ENCODE results near the gene C19orf85.

The C19orf85 gene

DNA sequence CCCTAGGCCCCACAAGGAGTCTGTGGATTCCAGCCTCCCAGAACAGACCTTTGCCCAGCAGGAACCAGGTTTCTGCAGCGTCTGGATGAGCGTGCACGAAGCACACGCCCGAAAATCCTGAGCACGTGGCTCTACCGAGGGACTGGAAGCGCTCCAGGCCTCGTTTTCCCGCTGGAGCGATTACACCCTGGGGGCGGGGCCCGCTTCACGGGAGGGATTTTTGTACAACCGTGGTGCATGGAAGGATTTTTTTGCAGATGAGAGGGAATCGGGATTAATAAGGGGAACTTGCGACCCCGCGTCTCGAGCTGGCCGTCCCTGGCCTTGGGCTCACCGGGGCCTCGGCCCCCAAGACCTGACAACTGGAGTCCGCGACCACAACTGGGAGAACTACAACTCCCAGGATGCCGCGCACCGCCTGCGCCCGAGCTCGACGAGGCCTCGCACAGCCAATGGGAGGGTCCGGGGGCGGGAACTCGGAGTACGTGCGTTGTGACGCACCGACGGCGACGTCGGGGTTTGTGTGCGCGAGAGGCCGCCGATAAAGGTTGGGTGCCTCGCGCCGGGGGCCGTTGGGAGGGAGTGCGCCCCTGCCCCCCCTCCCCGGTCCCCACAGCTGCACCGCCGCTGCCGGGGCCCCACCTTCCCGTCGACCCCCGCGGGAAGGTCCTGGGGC lies 11.7 kb upstream of the C19orf85 start, which contains the start of gene ZNF628:
Gene ZNF628 (plus strand): TSS at position 518 of the 676 bp plus-strand sequence. CDS start 3,294 bp downstream, outside the sequence.
- TF ChIP-seq ZNF274 (IDR thresholded peaks at IDR 0.05; ENCODE audit: low read depth, low read length), result no peak
- H3K4me3 ChIP-seq (ENCODE audit: low read length), result peak within 1 kb of the TSS; percentile 81

DNA sequence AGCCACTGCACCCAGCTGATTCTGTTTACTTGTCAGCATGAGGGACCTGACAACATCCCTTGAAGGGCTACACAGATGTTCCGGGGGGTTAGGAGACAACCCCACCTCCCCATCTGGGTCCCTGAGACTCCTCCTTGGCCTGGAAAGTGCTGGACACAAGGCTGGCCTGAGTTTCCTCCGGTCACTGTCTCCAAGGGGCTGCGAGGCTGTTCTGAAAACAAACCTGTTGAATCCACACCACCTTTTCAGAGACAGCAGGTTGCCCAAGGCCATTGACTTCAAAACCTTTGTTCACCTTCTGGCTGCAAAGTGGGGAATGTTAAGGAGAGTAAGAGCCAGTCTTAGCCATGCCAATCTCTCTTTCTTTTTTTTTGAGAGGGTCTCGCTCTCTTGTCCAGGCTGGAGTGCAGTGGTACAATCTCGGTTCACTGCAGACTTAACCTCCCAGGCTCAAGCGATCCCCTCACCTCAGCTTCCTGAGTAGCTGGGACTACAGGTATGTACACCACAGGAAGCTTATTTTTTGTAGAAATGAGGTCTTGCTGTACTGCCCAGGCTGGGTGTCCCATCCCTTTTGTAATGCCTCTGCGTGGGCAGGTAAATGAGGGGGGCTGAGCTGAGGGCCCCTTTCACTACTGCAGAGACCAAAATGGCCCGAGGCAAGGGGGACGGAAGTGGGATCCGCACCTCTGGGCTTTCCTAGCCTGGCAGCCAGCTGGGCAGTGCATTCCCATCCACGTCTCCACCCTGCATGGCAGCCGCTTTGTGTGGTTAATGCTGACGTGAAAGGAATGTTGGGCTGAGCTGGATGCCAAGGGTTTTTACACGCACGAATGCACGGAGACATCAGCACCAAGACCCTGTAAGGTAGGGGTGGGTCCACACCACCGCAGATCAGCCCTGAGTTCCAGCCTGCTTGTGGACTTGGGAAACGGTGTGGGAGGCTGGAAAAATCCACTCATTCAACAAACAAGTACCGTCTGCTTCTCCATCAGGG lies 10.0 kb upstream of the C19orf85 start:
- no peak overlapping the region for H3K4me3 ChIP-seq (ENCODE audit: low read length)
- TF ChIP-seq ZNF274 (IDR thresholded peaks at IDR 0.05; ENCODE audit: low read depth, low read length), result no peak

DNA sequence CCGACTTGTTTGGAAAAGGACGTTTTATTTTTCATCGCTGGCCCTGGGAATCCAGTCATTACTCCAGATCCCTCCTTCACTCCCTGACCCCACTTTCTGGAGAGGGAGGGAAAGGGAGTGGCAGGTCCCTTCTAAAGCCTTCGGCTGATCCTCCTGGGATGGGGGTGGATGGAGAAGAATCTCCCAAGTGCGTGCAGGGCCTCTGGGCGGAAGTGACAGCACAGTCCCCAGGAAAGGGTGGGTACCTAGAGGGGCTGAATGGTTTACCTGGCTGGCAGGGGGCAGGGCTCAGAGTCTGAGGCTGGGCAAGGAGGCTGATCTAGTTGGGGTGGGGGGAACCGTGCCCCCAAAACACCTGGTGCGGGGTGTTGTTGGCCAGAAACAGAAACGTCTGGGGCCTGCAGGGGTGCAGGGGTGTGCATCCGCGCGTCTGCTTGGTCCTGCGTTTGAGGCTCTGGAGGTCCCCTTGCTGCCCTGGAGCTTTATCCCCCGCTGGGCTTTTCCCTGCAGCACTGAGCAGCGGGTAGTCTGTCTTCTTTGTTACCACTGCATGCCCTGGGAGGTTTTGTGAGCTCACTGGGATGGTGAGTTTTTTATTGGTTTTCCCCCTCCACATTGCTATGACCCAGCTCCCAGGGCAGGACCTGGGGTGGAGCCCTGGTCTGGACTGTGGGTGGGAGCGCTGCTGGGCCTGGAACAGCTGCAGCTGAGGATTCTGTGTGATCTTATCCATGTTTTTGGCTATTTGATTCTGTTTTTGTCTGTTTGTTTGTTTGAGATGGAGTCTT lies 8.9 kb upstream of the C19orf85 start:
- H3K4me3 ChIP-seq (ENCODE audit: low read length), result no peak overlapping the region
- TF ChIP-seq ZNF274 (IDR thresholded peaks at IDR 0.05; ENCODE audit: low read depth, low read length), result no peak

DNA sequence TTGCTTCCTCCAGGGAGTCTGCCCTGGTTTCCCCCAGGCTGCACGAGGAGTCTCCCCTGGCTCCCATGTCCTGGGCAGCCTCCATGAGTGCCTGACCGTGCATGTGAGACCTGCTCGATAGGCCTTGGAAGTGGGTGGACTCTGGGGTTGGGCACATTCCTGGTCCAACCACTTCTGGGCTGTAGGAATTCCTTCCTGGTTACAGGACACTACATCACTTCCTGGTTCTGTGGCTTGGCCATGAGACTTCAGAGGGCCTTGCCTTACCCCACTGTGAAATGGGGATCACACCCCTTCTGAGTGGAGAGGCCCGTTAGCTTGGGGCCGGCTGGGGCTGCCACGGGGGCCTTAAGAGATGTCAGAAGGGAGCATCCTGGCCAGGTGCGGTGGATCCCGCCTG lies 7.9 kb upstream of the C19orf85 start:
- H3K4me3 ChIP-seq (ENCODE audit: low read length), result no peak overlapping the region
- no peak for TF ChIP-seq ZNF274 (IDR thresholded peaks at IDR 0.05; ENCODE audit: low read depth, low read length)

DNA sequence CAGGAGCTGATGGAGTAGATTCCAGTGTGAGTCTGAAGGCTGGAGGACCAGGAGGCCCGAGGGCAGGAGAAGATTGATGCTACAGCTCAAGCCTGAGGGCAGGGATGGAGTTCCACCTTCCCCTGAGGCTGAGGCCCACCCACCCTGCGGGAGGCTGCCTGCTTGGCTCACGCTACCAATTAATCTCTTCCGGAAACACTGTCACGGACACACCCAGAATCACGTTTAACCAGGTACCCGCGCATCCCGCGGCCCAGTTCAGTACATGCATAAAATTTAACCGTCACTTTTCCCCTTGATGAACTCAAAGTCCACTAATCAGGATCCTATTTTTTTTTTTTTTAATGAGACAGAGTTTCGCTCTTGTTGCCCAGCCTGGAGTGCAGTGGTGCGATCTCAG lies 6.7 kb upstream of the C19orf85 start:
- TF ChIP-seq ZNF274 (IDR thresholded peaks at IDR 0.05; ENCODE audit: low read depth, low read length), result no peak
- H3K4me3 ChIP-seq (ENCODE audit: low read length), result no peak overlapping the region

DNA sequence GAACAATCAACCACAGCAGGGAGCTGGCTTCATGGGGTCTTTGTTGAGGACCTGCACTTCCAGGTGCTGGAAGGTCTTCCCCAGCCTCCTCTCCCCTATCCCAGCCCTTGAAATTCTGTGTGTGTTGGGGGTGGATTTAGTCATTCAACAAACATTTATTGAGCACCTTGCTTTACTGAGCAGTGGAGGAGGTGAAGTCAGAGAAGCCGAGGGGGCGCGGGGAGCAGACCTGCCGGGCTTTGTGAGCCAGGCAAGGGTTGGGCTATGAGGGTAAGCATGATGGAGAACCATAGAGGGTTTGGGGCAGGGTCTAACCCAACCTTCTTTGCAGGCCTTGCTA lies 3.5 kb upstream of the C19orf85 start:
- TF ChIP-seq ZNF274 (IDR thresholded peaks at IDR 0.05; ENCODE audit: low read depth, low read length), result no peak
- H3K4me3 ChIP-seq (ENCODE audit: low read length), result no peak overlapping the region

DNA sequence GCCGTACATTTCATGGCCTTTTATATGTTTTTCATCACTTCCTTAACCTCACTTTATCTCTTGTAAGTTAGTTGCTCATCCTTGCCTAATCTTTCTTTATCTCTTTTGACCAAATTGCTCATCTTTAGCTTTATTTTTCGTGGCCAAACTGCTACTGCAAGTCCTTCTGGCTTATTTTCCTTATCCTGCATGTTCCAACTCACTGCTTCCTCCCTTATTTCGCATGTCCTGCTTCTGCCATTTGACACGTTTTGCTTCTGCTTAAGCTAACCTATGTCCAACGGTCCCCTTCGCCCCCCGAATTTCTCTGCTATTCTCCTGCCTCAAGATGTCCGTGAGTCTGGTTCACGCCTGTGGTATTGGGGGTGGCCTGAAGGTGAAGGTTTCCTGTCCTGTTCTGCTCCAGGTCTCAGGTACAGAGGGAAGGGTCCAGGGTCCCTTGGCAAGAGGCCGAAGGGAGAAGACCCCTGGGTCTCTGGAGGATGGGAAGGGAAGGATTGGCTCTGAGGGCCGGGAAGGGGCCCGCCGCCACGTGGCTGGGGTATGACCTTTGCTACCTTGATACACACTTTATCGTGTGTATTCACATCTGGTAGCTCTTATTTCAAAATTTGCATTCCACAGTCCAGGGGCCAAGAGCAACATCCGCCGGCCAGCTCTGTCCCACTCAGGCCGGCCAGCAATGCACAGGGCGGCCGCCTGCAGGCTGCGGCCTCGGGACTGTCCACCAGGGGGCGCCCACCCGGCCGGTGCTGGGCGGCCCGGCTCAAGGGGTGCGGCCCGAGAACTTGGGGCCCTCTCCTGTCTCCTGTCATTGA lies 2.9 kb upstream of the C19orf85 start:
- H3K4me3 ChIP-seq (ENCODE audit: low read length), result no peak overlapping the region
- TF ChIP-seq ZNF274 (IDR thresholded peaks at IDR 0.05; ENCODE audit: low read depth, low read length), result no peak

DNA sequence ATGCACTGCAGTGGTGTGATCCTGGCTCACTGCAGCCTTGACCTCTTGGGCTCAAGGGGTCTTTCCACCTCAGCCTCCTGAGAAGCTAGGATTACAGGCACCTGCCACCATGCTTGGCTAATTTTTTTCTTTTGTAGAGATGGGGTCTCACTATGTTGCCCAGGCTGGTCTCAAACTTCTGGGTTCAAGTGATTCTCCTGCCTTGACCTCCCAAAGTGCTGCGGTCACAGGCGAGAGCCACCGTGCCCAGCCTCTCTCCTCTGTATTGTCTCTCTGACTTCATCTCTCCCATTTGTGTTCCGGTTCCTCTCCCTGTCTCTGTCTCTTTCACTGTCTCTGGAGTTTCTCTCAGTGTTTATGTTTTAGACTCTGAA lies 1.7 kb upstream of the C19orf85 start:
- no peak for TF ChIP-seq ZNF274 (IDR thresholded peaks at IDR 0.05; ENCODE audit: low read depth, low read length)
- no peak overlapping the region for H3K4me3 ChIP-seq (ENCODE audit: low read length)

DNA sequence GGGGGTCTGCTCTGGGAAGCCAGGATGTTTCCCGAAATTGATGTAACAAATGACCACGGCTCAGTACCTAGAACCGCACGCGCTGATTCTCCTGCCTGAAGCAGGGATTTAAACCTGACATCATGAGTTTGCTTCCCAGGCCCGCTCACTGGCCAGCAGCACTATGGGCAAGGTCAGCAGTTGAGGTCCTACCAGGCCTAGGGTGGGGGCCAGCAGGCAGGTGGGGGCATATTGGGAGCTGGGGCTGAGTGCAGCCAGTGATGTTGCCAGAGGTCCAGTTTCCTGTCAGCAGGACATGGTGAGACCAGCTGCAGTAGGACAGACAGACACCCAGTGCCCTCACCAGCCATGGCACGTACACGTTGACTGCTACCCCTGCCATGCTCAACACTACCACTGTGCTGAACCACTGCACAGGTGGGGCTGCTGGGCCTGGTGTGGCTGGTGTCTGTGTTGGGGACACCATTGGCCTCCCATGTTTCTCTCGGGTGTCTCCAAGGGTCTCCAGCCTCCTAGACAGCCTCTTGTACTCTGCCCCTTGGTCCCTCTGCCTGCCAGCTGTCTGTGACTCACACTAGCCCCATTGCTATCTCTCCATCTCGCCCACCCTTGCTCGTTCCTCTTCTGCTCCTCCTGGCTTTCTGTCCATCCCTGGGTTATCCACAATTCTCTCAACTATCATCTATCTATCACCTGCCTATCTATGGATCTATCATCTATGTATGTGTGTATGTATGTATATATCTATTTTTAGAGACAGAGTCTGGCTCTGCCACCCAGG lies 1.1 kb upstream of the C19orf85 start:
- no peak overlapping the region for H3K4me3 ChIP-seq (ENCODE audit: low read length)
- no peak for TF ChIP-seq ZNF274 (IDR thresholded peaks at IDR 0.05; ENCODE audit: low read depth, low read length)

DNA sequence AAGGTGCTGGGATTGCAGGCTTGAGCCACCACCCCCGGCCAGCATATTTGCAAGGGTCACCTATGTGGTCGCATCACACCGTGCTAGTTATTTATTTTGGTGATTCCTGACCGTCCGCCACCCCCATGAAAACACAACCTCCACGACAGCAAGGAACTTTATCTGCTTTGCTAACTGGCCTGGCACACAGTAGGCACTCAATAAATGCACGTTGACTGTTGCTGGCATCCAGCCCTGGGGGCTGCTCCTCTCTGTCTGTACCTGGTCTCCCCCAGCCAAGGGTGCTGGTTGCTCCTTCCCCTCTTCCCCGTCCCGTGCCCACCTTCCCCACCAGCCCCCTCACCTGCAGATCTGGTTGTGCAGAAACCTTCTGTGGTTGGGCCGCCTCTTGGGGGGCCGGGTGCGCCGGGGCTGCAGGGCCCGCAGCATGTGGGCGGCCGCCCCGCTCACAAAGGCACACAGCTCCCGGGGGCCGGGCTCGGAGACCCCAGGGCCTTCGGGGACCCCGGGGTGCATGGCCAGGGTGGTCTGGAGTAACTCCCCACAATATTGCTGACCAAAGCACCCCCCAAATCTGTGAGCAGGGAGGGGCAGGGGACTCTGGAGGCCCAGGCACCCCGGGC lies 401 bp downstream of the C19orf85 start:
- no peak overlapping the region for H3K4me3 ChIP-seq (ENCODE audit: low read length)
- TF ChIP-seq ZNF274 (IDR thresholded peaks at IDR 0.05; ENCODE audit: low read depth, low read length), result no peak

DNA sequence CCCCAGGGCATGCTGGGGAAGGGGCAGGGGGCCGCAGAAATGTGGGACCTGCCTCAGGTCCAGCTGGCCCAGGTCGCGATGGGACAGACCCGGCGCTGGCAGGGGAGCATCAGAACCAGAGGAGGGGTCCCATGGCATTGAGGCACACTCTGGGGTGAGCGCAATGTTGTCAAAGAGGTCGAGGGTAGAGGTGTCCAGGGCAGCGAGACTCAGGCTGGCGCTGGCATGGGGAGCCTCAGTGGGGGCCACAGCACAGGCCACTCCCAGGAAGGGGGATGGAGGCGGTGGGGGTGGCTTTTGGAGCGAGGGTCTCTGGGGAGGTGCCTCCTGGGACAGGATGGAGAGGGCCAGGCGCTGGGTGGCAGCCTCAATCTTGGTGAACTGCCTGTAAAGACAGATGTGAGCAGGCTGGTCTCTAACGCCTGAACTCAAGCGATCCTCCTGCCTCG lies 944 bp downstream of the C19orf85 start:
- TF ChIP-seq ZNF274 (IDR thresholded peaks at IDR 0.05; ENCODE audit: low read depth, low read length), result no peak
- H3K4me3 ChIP-seq (ENCODE audit: low read length), result no peak overlapping the region

DNA sequence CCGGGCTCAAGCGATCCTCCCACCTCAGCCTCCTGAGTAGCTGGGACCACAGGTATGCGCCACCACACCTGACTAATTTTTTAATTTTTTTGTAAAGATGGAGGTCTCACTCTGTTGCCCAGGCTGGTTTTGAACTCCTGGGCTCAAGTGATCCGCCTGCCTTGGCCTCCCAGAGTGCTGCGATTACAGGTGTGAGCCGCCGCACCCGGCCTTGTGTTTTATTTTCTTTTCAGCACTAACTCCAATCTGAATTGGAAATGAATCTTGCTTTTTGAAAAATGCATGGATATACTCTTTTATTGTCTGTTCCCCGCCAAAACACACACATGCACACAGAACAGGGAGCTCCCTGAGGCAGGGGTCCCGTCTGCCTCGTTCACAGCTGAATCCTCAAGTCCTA lies 1.8 kb downstream of the C19orf85 start:
- no peak overlapping the region for H3K4me3 ChIP-seq (ENCODE audit: low read length)
- TF ChIP-seq ZNF274 (IDR thresholded peaks at IDR 0.05; ENCODE audit: low read depth, low read length), result no peak

Measured in GM08714 (cell line).